GM12891 (cell line): ENCODE results near the gene LARGE2.

Experiments used
- PAX5 ChIP-seq: IDR thresholded peaks from 2 replicates; pipeline ENCODE4 v1.6.1; 2011; ENCODE audit warnings: low read length, moderate library complexity, mild to moderate bottlenecking; ENCODE audit not compliant: insufficient read depth, severe bottlenecking
- POLR2A ChIP-seq: IDR thresholded peaks from 2 replicates; pipeline ENCODE4 v1.6.1; 2011; ENCODE audit warnings: low read depth, low read length, control low read depth
- POLR2AphosphoS5 ChIP-seq: IDR thresholded peaks from 2 replicates; pipeline ENCODE4 v1.6.1; 2011; ENCODE audit warnings: low read depth, low read length, control low read depth
- POU2F2 ChIP-seq: IDR thresholded peaks from 2 replicates; pipeline ENCODE4 v1.6.1; 2011; ENCODE audit warnings: low read depth, mild to moderate bottlenecking, control low read depth, low read length, moderate library complexity
- SPI1 ChIP-seq: IDR thresholded peaks from 2 replicates; pipeline ENCODE4 v1.6.1; 2011; ENCODE audit warnings: low read depth, low read length, control low read depth
- TAF1 ChIP-seq: IDR thresholded peaks from 2 replicates; pipeline ENCODE4 v1.6.1; 2011; ENCODE audit warnings: low read depth, low read length, control low read depth

- TF ChIP-seq POLR2A: no peak
- no peak for TF ChIP-seq POLR2AphosphoS5
- no peak for TF ChIP-seq TAF1
- no peak for TF ChIP-seq SPI1
- no peak for TF ChIP-seq POU2F2
- TF ChIP-seq PAX5: no peak
Observed at GRCh38 chr11:45889966-45890365, 32.5 kb upstream of the LARGE2 start.
